Measurements from ENCODE around the gene NACC2. TPM values are rescaled to one million over a fixed set of nuclear protein-coding genes. Genes with fewer than 3 reads are reported as not detected.

The NACC2 gene
- total RNA-seq, 4 donors from 2014 or later = 15.0 to 35.2 (median 20.7) TPM

DNA sequence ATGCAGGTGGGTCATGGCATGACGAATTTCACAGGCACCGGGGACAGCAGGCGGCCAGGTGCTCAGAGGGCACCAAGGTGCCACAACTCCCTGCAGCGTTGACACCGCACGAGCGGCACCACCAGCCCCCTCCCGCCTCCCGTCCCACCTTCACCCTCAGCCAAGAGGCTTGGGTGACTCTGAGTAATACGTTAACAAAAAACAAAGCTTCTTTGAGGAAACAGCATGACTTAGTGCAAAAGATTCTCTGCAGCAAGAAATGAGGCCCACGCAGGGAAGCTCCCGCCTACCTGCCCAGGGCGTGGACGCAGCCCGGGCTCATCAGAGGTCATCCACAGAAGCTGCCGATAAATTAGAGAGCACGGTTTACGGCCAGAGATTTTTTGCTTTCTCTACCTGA is 19.5 kb upstream of the NACC2 start:
- TF ChIP-seq, protein P1, sequence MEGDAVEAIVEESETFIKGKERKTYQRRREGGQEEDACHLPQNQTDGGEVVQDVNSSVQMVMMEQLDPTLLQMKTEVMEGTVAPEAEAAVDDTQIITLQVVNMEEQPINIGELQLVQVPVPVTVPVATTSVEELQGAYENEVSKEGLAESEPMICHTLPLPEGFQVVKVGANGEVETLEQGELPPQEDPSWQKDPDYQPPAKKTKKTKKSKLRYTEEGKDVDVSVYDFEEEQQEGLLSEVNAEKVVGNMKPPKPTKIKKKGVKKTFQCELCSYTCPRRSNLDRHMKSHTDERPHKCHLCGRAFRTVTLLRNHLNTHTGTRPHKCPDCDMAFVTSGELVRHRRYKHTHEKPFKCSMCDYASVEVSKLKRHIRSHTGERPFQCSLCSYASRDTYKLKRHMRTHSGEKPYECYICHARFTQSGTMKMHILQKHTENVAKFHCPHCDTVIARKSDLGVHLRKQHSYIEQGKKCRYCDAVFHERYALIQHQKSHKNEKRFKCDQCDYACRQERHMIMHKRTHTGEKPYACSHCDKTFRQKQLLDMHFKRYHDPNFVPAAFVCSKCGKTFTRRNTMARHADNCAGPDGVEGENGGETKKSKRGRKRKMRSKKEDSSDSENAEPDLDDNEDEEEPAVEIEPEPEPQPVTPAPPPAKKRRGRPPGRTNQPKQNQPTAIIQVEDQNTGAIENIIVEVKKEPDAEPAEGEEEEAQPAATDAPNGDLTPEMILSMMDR (IDR thresholded peaks at IDR 0.05; ENCODE audit: low read depth) = no peak

DNA sequence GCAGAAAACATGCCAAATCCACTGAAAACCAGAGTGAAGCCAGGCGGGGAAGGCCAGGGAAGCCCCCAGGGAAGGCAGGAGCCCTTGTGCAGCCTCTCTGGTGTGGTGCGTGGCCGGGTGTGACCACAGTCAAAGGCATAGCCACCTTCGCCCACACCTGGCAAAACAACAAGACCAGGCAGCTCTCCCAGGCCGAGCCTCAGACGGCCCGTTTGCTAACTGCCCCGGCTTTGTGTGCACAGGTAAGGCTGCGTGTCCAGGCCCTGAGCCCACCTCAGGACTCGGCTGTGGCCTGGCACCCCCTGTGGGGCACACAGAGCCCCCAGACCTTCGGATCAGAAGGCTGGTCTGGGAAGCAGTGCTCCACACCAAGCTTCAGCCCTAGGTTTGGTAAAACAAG is 17.5 kb upstream of the NACC2 start:
- TF ChIP-seq, protein P1 (IDR thresholded peaks at IDR 0.05; ENCODE audit: low read depth) = no peak

DNA sequence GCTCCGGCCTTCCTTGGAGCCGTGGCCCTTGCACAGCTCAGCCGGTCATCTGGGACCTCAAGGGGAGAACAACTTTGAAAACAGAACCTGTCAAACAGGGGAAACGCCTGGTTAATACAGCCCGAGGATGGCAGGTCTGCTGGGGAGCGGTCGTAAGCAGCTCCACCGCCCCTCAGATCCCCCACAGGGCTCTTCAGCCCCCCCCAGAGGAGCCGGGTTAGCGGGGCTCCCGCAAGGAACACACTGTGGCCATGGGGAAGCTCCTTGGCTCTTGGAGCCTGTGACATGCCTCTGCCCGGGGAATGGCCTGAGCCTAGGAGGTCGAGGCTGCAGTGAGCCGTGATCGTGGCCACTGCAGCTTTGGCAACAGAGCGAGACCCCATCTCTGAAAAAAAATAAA is 16.8 kb upstream of the NACC2 start:
- TF ChIP-seq, protein P1 (IDR thresholded peaks at IDR 0.05; ENCODE audit: low read depth) = no peak

DNA sequence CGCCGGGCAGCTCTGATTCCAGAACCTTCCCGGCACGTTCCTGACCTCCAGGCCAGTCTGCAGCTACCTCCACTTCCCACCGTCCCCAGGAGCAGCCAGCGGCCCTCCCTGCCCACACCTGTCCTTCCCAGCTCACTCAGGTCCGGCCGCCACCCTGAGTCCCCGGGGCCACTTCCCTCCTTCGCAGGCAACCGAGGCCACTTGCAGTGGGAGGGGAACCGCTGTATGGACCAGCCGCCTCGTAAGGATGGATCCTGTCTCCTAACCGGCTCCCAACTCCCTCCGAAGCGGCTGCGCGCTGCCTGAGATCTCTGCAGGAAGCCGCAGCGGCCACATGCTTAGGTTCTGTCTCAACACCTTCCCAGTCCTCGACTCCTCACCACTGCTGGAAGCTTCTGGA is 16.1 kb upstream of the NACC2 start:
- TF ChIP-seq, protein P1 (IDR thresholded peaks at IDR 0.05; ENCODE audit: low read depth) = no peak

DNA sequence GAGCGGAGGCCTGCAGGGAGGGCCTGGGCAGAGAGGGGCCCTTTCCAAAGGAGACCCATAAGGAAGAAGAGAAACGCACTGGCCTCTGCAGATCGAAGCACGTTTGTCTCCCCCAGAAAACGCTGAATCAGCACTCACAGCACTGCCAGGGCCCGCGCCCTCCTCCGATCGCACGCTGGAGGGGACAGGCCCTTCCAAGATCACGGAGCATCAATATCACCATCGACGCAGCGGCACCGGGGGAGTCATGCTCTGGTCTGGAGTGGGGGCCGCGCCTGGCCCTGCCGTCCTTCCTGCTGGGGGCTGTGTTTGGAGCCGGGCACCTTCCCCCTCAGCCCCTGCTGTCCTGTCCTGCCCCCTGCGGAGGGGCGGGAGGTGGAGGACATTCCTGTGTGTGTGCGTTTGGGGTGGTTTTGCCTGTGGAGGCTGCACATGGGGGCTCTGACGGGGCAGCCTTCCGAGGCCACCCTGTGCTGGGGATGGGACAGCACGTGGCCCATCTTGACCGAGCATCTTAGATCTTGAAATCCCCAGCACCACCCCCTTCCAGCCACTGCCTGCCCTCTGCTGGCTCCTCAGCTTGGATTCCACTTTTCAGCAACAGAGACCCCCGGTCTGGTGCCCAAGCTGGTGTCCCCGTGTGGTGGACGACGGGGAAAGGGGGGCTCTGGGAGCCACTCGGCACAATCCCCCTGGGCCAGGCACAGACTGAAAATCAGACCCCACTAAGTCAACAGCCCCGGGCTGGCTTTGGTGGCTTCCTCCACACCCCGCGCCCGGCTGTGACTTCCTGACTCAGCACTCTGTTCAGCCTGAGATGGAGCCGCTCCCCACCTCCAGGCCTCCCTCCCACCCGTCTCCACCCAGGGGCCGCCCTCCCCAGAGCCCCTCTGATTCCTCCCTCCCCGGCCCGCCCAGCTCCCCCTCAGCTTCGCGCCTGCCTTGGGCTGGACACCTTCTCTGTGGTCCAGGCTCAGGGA is 15.3 kb upstream of the NACC2 start:
- TF ChIP-seq, protein P1 (IDR thresholded peaks at IDR 0.05; ENCODE audit: low read depth) = no peak

DNA sequence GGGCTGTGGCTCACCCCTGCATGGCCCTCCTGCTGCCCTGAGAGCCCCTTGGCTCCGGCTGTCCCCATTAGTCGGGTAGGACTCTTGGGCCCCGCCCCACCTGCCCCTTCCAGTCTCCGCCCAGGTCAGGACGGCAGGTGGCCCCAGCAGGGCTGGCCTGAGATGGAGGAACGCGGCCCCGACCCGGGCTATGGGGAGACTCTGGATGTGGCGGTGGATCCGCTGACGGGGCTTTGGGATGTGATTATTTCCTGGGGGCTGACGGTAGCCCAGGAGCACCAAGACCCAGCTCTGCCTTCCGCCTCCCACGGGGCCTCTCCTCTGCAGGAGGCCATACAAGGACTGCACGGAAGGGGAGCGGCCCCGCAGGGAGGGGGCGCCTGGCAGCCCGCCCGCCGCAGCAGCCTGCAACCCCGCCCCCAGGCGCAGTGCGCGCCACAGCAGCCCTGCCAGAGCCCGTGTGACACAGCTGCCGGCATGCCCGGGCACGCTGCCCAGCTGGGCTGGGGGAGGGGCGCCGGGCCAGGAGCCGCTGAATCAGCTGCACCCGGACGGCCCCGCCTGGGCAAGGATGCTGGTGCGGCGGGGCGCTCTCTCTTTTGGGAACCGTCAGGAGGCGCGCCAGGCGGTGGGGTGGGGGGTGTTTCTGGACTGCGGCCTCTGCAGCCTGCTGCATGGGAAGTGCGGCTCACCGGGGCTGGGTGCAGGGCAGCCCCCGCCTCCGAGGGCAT is 14.4 kb upstream of the NACC2 start:
- TF ChIP-seq, protein P1 (IDR thresholded peaks at IDR 0.05; ENCODE audit: low read depth) = no peak

DNA sequence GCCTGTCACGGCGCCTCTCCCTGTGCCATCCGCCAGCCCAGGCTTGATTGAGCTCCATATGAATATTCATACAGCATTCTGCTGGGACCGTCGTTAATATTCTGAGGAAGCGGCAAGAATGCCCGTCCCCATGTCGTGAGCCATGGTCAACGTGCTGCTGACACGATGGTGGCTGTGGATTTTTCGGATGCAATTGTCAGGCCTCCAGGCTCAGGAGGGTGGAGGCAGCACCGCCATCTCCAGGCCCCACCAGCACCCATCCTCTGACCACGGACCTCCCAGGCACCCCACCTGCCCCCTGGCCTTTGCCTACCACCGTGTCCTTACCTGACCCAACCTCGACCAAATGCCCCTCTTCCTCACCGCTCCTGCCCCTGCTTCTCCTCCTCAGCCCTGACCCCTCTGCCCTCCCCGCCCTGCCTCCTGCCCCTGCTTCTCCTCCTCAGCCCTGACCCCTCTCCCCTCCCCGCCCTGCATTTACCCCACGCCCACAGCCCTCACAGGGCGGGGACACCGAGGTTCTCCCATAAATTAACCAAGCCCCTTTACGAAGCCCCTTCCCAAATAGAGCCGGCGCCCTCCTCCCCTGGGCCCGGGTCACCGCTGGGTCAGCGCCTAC is 13.7 kb upstream of the NACC2 start:
- TF ChIP-seq, protein P1 (IDR thresholded peaks at IDR 0.05; ENCODE audit: low read depth) = no peak
